ENCODE data around the gene TNP2.
"Not testable (repeated sequence)": the region's sequence is repeated elsewhere in the genome, so short reads cannot be mapped to it uniquely, and the experiment has no call there.

- TF ChIP-seq POLR2A (IDR thresholded peaks at IDR 0.05; ENCODE audit: low read length); GATA1 (IDR thresholded peaks at IDR 0.05; ENCODE audit: low read depth, low read length): not testable (repeated sequence)
These were observed 20.6 kb upstream of the TNP2 start for GRCh38 chr16:11289696-11290095.

All from erythroblast (primary cell).